Mesodermal cell (in vitro differentiated cells): Measurements from ENCODE around the gene CCDC63.

Source experiments
- H3K27ac ChIP-seq: 2 replicates; pipeline ENCODE4 v1.7.0; 2013; ENCODE audit warnings: mild to moderate bottlenecking, low read depth, low read length, moderate library complexity; ENCODE audit not compliant: severe bottlenecking
- H3K36me3 ChIP-seq: 2 replicates; pipeline ENCODE4 v1.7.1; 2013; ENCODE audit warnings: mild to moderate bottlenecking, low read length, moderate library complexity; ENCODE audit not compliant: control insufficient read depth, insufficient read depth
- H3K4me1 ChIP-seq: one replicate; pipeline ENCODE4 v1.7.1; 2013; ENCODE audit warnings: mild to moderate bottlenecking, low read length; ENCODE audit not compliant: insufficient read depth, control insufficient read depth, poor library complexity, severe bottlenecking
- H3K4me3 ChIP-seq: 2 replicates; pipeline ENCODE4 v1.7.0; 2013; ENCODE audit warnings: low read length, control low read depth, mild to moderate bottlenecking; ENCODE audit not compliant: insufficient read depth, poor library complexity, severe bottlenecking; ENCODE audit errors: extremely low read depth
- H3K9me3 ChIP-seq: 2 replicates; pipeline ENCODE4 v1.7.1; 2013; ENCODE audit warnings: mild to moderate bottlenecking, low read length, moderate library complexity; ENCODE audit not compliant: control insufficient read depth
- WGBS, 2 experiments: methylation state at CpG; one replicate each; pipeline ENCODE4 v1.1.5; 2013; ENCODE audit warnings: missing lambda C conversion rate in 2 of 2; ENCODE audit not compliant: insufficient coverage in 2 of 2; 5-methylcytosine and 5-hydroxymethylcytosine counted together

The CCDC63 gene

GRCh38 chr12:110818511-110818910, 28.3 kb upstream of the CCDC63 start:
- Histone ChIP-seq H3K4me3 (no peak overlapping the region), H3K27ac (no peak overlapping the region), H3K9me3 (no peaks in the 10 kb centered on the region), H3K36me3 (no peaks in the 10 kb centered on the region), H3K4me1 (no peaks in the 10 kb centered on the region)
- 87 to 94% methylated on average over 4 to 5 of the region's 5 CpGs for WGBS, 2 experiments

GRCh38 chr12:110819150-110819549, 27.6 kb upstream of the CCDC63 start:
- Histone ChIP-seq H3K4me3 (no peak overlapping the region), H3K36me3 (no peaks in the 10 kb centered on the region), H3K27ac (no peak overlapping the region), H3K4me1 (no peaks in the 10 kb centered on the region), H3K9me3 (no peaks in the 10 kb centered on the region)
- whole genome bisulfite sequencing, 2 experiments, result 83 to 100% methylated on average over 1 to 3 of the region's 3 CpGs

- 83 to 90% methylated on average over 5 of the region's 5 CpGs for WGBS, 2 experiments
- no peaks in the 10 kb centered on the region for H3K9me3 ChIP-seq
- H3K4me3 ChIP-seq, result no peak overlapping the region
- no peak overlapping the region for H3K27ac ChIP-seq
- H3K36me3 ChIP-seq, result no peaks in the 10 kb centered on the region
- H3K4me1 ChIP-seq, result no peaks in the 10 kb centered on the region
These were observed 27.1 kb upstream of the CCDC63 start for GRCh38 chr12:110819646-110820045.

GRCh38 chr12:110821917-110822316, 24.9 kb upstream of the CCDC63 start:
- Histone ChIP-seq H3K4me1 (no peaks in the 10 kb centered on the region), H3K4me3 (no peak overlapping the region), H3K36me3 (no peaks in the 10 kb centered on the region), H3K27ac (no peak overlapping the region), H3K9me3 (no peaks in the 10 kb centered on the region)
- 84 to 91% methylated on average over 3 of the region's 3 CpGs for WGBS, 2 experiments

- WGBS, 2 experiments, result 80 to 85% methylated on average over 9 to 10 of the region's 10 CpGs
- H3K9me3 ChIP-seq, result no peaks in the 10 kb centered on the region
- H3K36me3 ChIP-seq, result no peaks in the 10 kb centered on the region
- no peaks in the 10 kb centered on the region for H3K4me1 ChIP-seq
- H3K27ac ChIP-seq, result no peak overlapping the region
- no peak overlapping the region for H3K4me3 ChIP-seq
These were observed 23.9 kb upstream of the CCDC63 start for GRCh38 chr12:110822821-110823415.

GRCh38 chr12:110824342-110824741, 22.4 kb upstream of the CCDC63 start:
- WGBS, 2 experiments, result 86 to 93% methylated on average over 2 of the region's 2 CpGs
- Histone ChIP-seq H3K4me3 (no peak overlapping the region), H3K4me1 (no peaks in the 10 kb centered on the region), H3K36me3 (no peaks in the 10 kb centered on the region), H3K27ac (no peak overlapping the region), H3K9me3 (no peaks in the 10 kb centered on the region)

- WGBS, 2 experiments, result 82 to 83% methylated on average over 4 of the region's 4 CpGs
- H3K9me3 ChIP-seq, result no peaks in the 10 kb centered on the region
These were observed 21.3 kb upstream of the CCDC63 start for GRCh38 chr12:110825530-110825929.

GRCh38 chr12:110826592-110827200, 20.1 kb upstream of the CCDC63 start:
- no peak overlapping the region for H3K27ac ChIP-seq
- no peaks in the 10 kb centered on the region for H3K36me3 ChIP-seq
- H3K4me3 ChIP-seq, result no peak overlapping the region
- no peaks in the 10 kb centered on the region for H3K9me3 ChIP-seq
- 39 to 42% methylated on average over 14 of the region's 14 CpGs for WGBS, 2 experiments
- no peaks in the 10 kb centered on the region for H3K4me1 ChIP-seq

More at GRCh38 chr12:110825530-110825929, 21.3 kb upstream of the CCDC63 start:
- Histone ChIP-seq H3K27ac (no peak overlapping the region), H3K4me3 (no peak overlapping the region), H3K4me1 (no peaks in the 10 kb centered on the region), H3K36me3 (no peaks in the 10 kb centered on the region)

- no peak overlapping the region for H3K4me3 ChIP-seq
- 86 to 90% methylated on average over 8 to 10 of the region's 10 CpGs for WGBS, 2 experiments
These were observed 17.5 kb upstream of the CCDC63 start for GRCh38 chr12:110829308-110829707.

GRCh38 chr12:110836291-110836690, 10.5 kb upstream of the CCDC63 start:
- no peak overlapping the region for H3K4me3 ChIP-seq
- no peak overlapping the region for H3K27ac ChIP-seq
- H3K9me3 ChIP-seq, result no peaks in the 10 kb centered on the region
- no peaks in the 10 kb centered on the region for H3K4me1 ChIP-seq
- no peaks in the 10 kb centered on the region for H3K36me3 ChIP-seq
- 60 to 90% methylated on average over 1 of the region's 4 CpGs for WGBS, 2 experiments

More at GRCh38 chr12:110829308-110829707, 17.5 kb upstream of the CCDC63 start:
- Histone ChIP-seq H3K36me3 (no peaks in the 10 kb centered on the region), H3K9me3 (no peaks in the 10 kb centered on the region), H3K4me1 (no peaks in the 10 kb centered on the region), H3K27ac (no peak overlapping the region)

- Histone ChIP-seq H3K36me3 (no peaks in the 10 kb centered on the region), H3K9me3 (no peaks in the 10 kb centered on the region), H3K27ac (no peak overlapping the region), H3K4me3 (no peak overlapping the region), H3K4me1 (no peaks in the 10 kb centered on the region)
- WGBS, 2 experiments, result 77 to 86% methylated on average over 5 to 6 of the region's 6 CpGs
These were observed 5.8 kb upstream of the CCDC63 start for GRCh38 chr12:110841007-110841406.
